ENCODE results near the gene SEMA3F. TPM values are rescaled to one million over a fixed set of nuclear protein-coding genes. Genes with fewer than 3 reads are reported as not detected.

SEMA3F gene
- total and polyA plus RNA-seq, 10 of the 15 experiments (the other 5 are each of a cell fraction or from before 2014, with no cell fraction given): 0.08 to 0.28 (median 0.12) TPM; not detected in 6

DNA sequence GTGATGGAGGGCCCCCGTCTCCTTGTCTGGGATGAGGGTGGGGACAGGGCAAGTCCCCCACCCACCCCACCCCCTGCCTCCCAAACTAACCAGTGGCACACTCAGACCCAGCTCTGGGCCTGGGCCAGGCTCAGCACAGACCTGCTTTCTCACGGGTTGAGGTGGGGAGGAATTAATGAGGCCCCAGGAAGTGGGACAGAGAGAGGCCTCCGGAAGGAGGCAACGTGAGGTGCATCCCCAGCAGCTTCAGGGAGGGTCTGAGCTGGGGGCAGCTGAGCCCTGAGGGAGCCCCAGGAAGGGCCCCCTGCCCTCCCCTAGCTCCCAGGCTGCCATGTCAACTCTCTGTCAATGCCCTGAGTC is 65.9 kb downstream of the SEMA3F start:
- ATAC-seq: peak; percentile 34; the same call in 2 of the 3 replicates
- ChIA-PET POLR2A (interaction anchor here (0.5 to 0.9 kb wide), 3 partner anchors 26 to 85 kb away, joined by 3 to 5 read pairs (median 3); no protein-coding TSS in a partner anchor), SMC1A (ENCODE audit: uncharacterized antibody, unreplicated experiment) (interaction anchor here (1.1 kb wide), 2 partner anchors 15 to 26 kb away, joined by 3 to 4 read pairs; partner anchors contain the start of gene GNAI2), CTCF (interaction anchor here (0.5 to 3.3 kb wide), 8 partner anchors 22 to 252 kb away, joined by 3 to 25 read pairs (median 4); no protein-coding TSS in a partner anchor), RAD21 (ENCODE audit: unreplicated experiment) (interaction anchor here (1.0 to 3.2 kb wide), 2 partner anchors 26 to 51 kb away, joined by 3 to 14 read pairs; no protein-coding TSS in a partner anchor)
- no peak for DNase-seq (ENCODE audit: low read depth, low spot score)
- intact Hi-C loops (cut with micrococcal nuclease; ENCODE audit: unreplicated experiment): no loop called here
- FAIRE-seq: no peak
- H3K36me3 ChIP-seq (ENCODE audit: control insufficient read depth in 2 of 2, insufficient read depth in 2 of 2, low read length in 1 of 2): no peaks in the 10 kb centered on the region
- in situ Hi-C loops (cut with MboI): no loop called here
- H3K4me2 ChIP-seq (ENCODE audit: control insufficient read depth, insufficient read depth): no peak overlapping the region
- BruUV-seq (replicated peaks): no TSS peak
- H3K4me3 ChIP-seq: no peak overlapping the region
- no peaks in the 10 kb centered on the region for H3K79me2 ChIP-seq (ENCODE audit: control insufficient read depth, insufficient read depth, low read length)
- H4K20me1 ChIP-seq (ENCODE audit: control insufficient read depth, insufficient read depth): no peaks in the 10 kb centered on the region
- no peaks in the 10 kb centered on the region; a peak in 2 of 4 replicates for H3K27me3 ChIP-seq (replicated peaks in 1 of 2; ENCODE audit: control insufficient read depth in 2 of 2, insufficient read depth in 2 of 2, low read length in 1 of 2)
- no peak overlapping the region for H3K27ac ChIP-seq (ENCODE audit: control insufficient read depth, insufficient read depth)
- H3K9me3 ChIP-seq (replicated peaks; ENCODE audit: control insufficient read depth, insufficient read depth, low read length): no peaks in the 10 kb centered on the region
- 0 out of 2 replicates have a peak overlapping the region, but pooled peaks have one; percentile 51 for H2AFZ ChIP-seq (ENCODE audit: control insufficient read depth, low read depth, low read length)
- no peak for TF ChIP-seq RELA (IDR thresholded peaks at IDR 0.05; ENCODE audit: borderline replicate concordance, partially characterized antibody)
- TF ChIP-seq IKZF1 (conservative IDR thresholded peaks at IDR 0.05): no peak
- TF ChIP-seq POU2F2 (IDR thresholded peaks at IDR 0.05; ENCODE audit: borderline replicate concordance, low read depth, low read length): no peak
- TF ChIP-seq JUND (IDR thresholded peaks at IDR 0.05; ENCODE audit: low read depth, low read length): no peak
- no peak for TF ChIP-seq ZNF622 (IDR thresholded peaks at IDR 0.05)
- TF ChIP-seq PAX8 (IDR thresholded peaks at IDR 0.05): no peak
- WGBS (ENCODE audit: insufficient coverage, insufficient replicate concordance, low lambda C conversion rate, missing lambda C conversion rate): 23% methylated on average over 4 of the region's 4 CpGs
- H3K9ac ChIP-seq (ENCODE audit: control insufficient read depth, insufficient read depth, low read length): no peak overlapping the region
- peaks cover 3% of the 10 kb centered on the region; the same call in 1 of the 2 replicates for H3K4me1 ChIP-seq (ENCODE audit: control insufficient read depth, insufficient read depth, low read length)
